Measurements from ENCODE around the gene SRR. TPM values are rescaled to one million over a fixed set of nuclear protein-coding genes. Genes with fewer than 3 reads are reported as not detected.

Gene SRR
- total RNA-seq, 1 experiment from 2014 or later: 5.6 TPM

- Mint-ChIP-seq H3K36me3 (ENCODE audit: insufficient read depth in 1 of 3, low read depth in 3 of 3) (peaks cover 3 to 7% (median 4%) of the 10 kb centered on the region in 3 experiments; a peak in 6 of 7 replicates), H3K27me3 (ENCODE audit: low read depth) (peaks cover 3% of the 10 kb centered on the region; the same call in 1 of the 2 replicates), H3K4me3 (no peak overlapping the region), H3K9me3 (no peaks in the 10 kb centered on the region), H3K4me1 (0 out of 4 replicates have a peak, but pooled peaks cover 0 to 2% of the 10 kb centered on the region in 2 experiments), H3K27ac (no peak overlapping the region; a peak in 1 of 7 replicates)
- no peak overlapping the region for H3K9ac ChIP-seq (ENCODE audit: extremely low read depth, insufficient read length, low read length)
- no peak for DNase-seq
- no peaks in the 10 kb centered on the region for H3K79me2 ChIP-seq (ENCODE audit: insufficient read depth, low read length)
- H2BK12ac ChIP-seq (ENCODE audit: insufficient read length, low read depth, low read length): no peak overlapping the region
- H2BK120ac ChIP-seq (ENCODE audit: low read depth, low read length, poor library complexity, severe bottlenecking): no peak overlapping the region
- H3K27ac ChIP-seq (ENCODE audit: insufficient read length, low read depth, low read length): no peak overlapping the region
- H4K20me1 ChIP-seq (ENCODE audit: control insufficient read depth, insufficient read depth, insufficient read length): no peaks in the 10 kb centered on the region
- no peak overlapping the region for H4K5ac ChIP-seq (ENCODE audit: insufficient read length, low read depth, low read length)
- no peak overlapping the region for H3T11ph ChIP-seq (ENCODE audit: low read length)
- no CpG with 5 or more reads among the region's 10 CpGs for WGBS (ENCODE audit: extremely low coverage, insufficient read length, low lambda C conversion rate)
- no peaks in the 10 kb centered on the region for H3K79me1 ChIP-seq (ENCODE audit: insufficient read depth, low read depth, low read length, poor library complexity, severe bottlenecking)
- H3K18ac ChIP-seq (ENCODE audit: insufficient read length, low read depth, low read length): no peak overlapping the region
- no peak overlapping the region for H3K56ac ChIP-seq (ENCODE audit: insufficient read length, low read depth, low read length)
- no peaks in the 10 kb centered on the region for H3K27me3 ChIP-seq (ENCODE audit: insufficient read depth, low read length)
- no peak overlapping the region for H2BK5ac ChIP-seq (ENCODE audit: insufficient read length, low read length)
- no peak overlapping the region for H2AK5ac ChIP-seq (ENCODE audit: insufficient read length, low read length)
- H2BK15ac ChIP-seq (ENCODE audit: low read depth, low read length): no peak overlapping the region
- H3K23me2 ChIP-seq (ENCODE audit: insufficient read length, low read depth, low read length, poor library complexity, severe bottlenecking): no peaks in the 10 kb centered on the region
- no peak overlapping the region for H3K23ac ChIP-seq (ENCODE audit: insufficient read length, low read depth, low read length)
- no peak for TF ChIP-seq CTCF (conservative IDR thresholded peaks at IDR 0.05)
- no peaks in the 10 kb centered on the region for H3K9me3 ChIP-seq (ENCODE audit: control insufficient read depth, low read depth, low read length)
- H4K91ac ChIP-seq (ENCODE audit: insufficient read length, low read depth, low read length): no peak overlapping the region
- H2AFZ ChIP-seq (ENCODE audit: low read length): no peak overlapping the region
- H3K14ac ChIP-seq (ENCODE audit: insufficient read depth, low read length): no peak overlapping the region
- no peak overlapping the region for H3K4me2 ChIP-seq (ENCODE audit: insufficient read depth, insufficient read length, low read length)
- H3K4me1 ChIP-seq (ENCODE audit: insufficient read depth, low read length): 0 out of 2 replicates have a peak, but pooled peaks cover 2% of the 10 kb centered on the region
- H2BK20ac ChIP-seq (ENCODE audit: low read depth, low read length, poor library complexity, severe bottlenecking): no peak overlapping the region
- no peak overlapping the region for H3K4ac ChIP-seq (ENCODE audit: low read depth, low read length)
- H4K8ac ChIP-seq (replicated peaks; ENCODE audit: insufficient read length, low read depth, low read length): no peak overlapping the region
Measured at GRCh38 chr17:2357931-2358434, 54.2 kb downstream of the SRR start.

Data from H9 (cell line).